ENCODE data around the gene TRAF1. TPM values are rescaled to one million over a fixed set of nuclear protein-coding genes. Genes with fewer than 3 reads are reported as not detected.

Gene TRAF1
- total and polyA plus RNA-seq, 2 donors (not counting 1 experiment from before 2014, with no cell fraction given): 0.58 to 3.8 TPM

DNA sequence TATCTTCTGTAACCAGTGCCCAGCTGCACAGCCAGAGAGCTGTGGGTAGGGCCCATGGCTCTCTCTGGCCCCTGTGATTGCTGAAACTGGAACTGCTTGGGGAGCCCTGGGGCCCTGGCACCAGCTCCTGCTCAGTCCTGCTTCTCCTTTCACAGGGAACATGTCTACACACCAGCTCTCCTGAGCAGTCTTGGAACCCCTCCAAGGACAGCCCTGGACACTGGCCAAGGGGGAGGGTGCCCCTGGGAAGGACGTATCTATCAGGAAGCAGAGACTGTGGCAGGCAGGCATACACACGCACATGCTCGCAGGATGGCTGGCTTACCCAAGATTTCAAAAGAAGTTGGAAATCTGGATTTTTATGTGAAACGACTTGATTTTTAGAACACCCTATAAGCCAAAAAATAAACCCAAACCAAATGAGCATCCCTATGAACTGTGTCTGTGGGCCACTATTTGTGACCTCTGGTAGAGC, 8.8 kb upstream of the TRAF1 start:
- no peaks in the 10 kb centered on the region for H4K20me1 ChIP-seq (ENCODE audit: control insufficient read depth, extremely low read depth, insufficient read depth, low read length)
- no peaks in the 10 kb centered on the region for H3K79me2 ChIP-seq (ENCODE audit: control insufficient read depth, insufficient read depth, low read length)
- H3K36me3 ChIP-seq (ENCODE audit: control insufficient read depth, insufficient read depth, low read length): no peaks in the 10 kb centered on the region
- peaks cover 34% of the 10 kb centered on the region for H3K4me1 ChIP-seq (ENCODE audit: control insufficient read depth, extremely low read depth, insufficient read depth, low read length)
- H3K27me3 ChIP-seq (ENCODE audit: control insufficient read depth, insufficient read depth, low read length): no peaks in the 10 kb centered on the region
- no peaks in the 10 kb centered on the region for H3K9me3 ChIP-seq (ENCODE audit: control insufficient read depth, insufficient read depth, low read depth, low read length)
- H3K27ac ChIP-seq (ENCODE audit: insufficient read depth, low read length): peak overlapping the region; percentile 77
- H3K4me2 ChIP-seq (ENCODE audit: extremely low read depth, insufficient read depth, low read length): peak overlapping the region; percentile 96
- DNase-seq (ENCODE audit: low read depth in 2 of 2): peak; percentile 86 to 95
- TF ChIP-seq EZH2 (IDR thresholded peaks at IDR 0.05; ENCODE audit: low read length, missing control alignments): no peak
- TF ChIP-seq, protein P1, sequence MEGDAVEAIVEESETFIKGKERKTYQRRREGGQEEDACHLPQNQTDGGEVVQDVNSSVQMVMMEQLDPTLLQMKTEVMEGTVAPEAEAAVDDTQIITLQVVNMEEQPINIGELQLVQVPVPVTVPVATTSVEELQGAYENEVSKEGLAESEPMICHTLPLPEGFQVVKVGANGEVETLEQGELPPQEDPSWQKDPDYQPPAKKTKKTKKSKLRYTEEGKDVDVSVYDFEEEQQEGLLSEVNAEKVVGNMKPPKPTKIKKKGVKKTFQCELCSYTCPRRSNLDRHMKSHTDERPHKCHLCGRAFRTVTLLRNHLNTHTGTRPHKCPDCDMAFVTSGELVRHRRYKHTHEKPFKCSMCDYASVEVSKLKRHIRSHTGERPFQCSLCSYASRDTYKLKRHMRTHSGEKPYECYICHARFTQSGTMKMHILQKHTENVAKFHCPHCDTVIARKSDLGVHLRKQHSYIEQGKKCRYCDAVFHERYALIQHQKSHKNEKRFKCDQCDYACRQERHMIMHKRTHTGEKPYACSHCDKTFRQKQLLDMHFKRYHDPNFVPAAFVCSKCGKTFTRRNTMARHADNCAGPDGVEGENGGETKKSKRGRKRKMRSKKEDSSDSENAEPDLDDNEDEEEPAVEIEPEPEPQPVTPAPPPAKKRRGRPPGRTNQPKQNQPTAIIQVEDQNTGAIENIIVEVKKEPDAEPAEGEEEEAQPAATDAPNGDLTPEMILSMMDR (conservative IDR thresholded peaks at IDR 0.05 in 1 of 2, IDR thresholded peaks at IDR 0.05 in 1 of 2; ENCODE audit: low read depth in 1 of 2, low read length in 2 of 2): no peak
- H3K4me3 ChIP-seq (replicated peaks in 1 of 4; ENCODE audit: control extremely low read depth in 1 of 4, insufficient read depth in 1 of 4, low read depth in 3 of 4, low read length in 4 of 4): no peak overlapping the region
- peak overlapping the region; percentile 14 for H3K9ac ChIP-seq (ENCODE audit: insufficient read depth, low read length)
- H2AFZ ChIP-seq (ENCODE audit: low read length): peak overlapping the region; percentile 22

DNA sequence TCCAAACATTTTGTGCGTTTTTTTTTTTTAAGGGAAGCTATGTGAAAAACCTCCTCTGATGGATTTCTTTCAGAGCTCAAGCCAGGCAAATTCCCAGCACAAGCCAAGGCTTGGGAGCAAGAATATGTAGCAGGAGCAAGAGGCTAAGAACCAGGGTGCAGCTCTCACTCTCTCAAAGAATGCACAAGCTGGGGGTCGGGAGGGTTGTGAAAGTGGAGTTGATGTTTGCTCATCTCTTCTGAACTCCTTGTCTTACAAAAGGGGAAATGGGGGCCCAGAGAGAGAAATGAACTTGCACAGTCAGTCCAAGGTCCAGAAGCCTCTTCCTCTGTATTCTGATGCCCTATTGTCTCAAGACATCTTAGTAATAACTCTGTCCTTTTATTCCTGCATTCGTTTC, 7.7 kb upstream of the TRAF1 start:
- H3K27me3 ChIP-seq (ENCODE audit: control insufficient read depth, insufficient read depth, low read length): no peaks in the 10 kb centered on the region
- H3K9me3 ChIP-seq (ENCODE audit: control insufficient read depth, insufficient read depth, low read depth, low read length): no peaks in the 10 kb centered on the region
- no peaks in the 10 kb centered on the region for H3K36me3 ChIP-seq (ENCODE audit: control insufficient read depth, insufficient read depth, low read length)
- H3K4me2 ChIP-seq (ENCODE audit: extremely low read depth, insufficient read depth, low read length): no peak overlapping the region
- H3K79me2 ChIP-seq (ENCODE audit: control insufficient read depth, insufficient read depth, low read length): no peaks in the 10 kb centered on the region
- H3K27ac ChIP-seq (ENCODE audit: insufficient read depth, low read length): no peak overlapping the region
- no peak for DNase-seq (ENCODE audit: low read depth in 2 of 2)
- H4K20me1 ChIP-seq (ENCODE audit: control insufficient read depth, extremely low read depth, insufficient read depth, low read length): no peaks in the 10 kb centered on the region
- no peak for TF ChIP-seq EZH2 (IDR thresholded peaks at IDR 0.05; ENCODE audit: low read length, missing control alignments)
- TF ChIP-seq, protein P1 (conservative IDR thresholded peaks at IDR 0.05 in 1 of 2, IDR thresholded peaks at IDR 0.05 in 1 of 2; ENCODE audit: low read depth in 1 of 2, low read length in 2 of 2): no peak
- no peak overlapping the region for H3K9ac ChIP-seq (ENCODE audit: insufficient read depth, low read length)
- peaks cover 35% of the 10 kb centered on the region for H3K4me1 ChIP-seq (ENCODE audit: control insufficient read depth, extremely low read depth, insufficient read depth, low read length)
- no peak overlapping the region for H2AFZ ChIP-seq (ENCODE audit: low read length)
- H3K4me3 ChIP-seq (replicated peaks in 1 of 4; ENCODE audit: control extremely low read depth in 1 of 4, insufficient read depth in 1 of 4, low read depth in 3 of 4, low read length in 4 of 4): no peak overlapping the region

DNA sequence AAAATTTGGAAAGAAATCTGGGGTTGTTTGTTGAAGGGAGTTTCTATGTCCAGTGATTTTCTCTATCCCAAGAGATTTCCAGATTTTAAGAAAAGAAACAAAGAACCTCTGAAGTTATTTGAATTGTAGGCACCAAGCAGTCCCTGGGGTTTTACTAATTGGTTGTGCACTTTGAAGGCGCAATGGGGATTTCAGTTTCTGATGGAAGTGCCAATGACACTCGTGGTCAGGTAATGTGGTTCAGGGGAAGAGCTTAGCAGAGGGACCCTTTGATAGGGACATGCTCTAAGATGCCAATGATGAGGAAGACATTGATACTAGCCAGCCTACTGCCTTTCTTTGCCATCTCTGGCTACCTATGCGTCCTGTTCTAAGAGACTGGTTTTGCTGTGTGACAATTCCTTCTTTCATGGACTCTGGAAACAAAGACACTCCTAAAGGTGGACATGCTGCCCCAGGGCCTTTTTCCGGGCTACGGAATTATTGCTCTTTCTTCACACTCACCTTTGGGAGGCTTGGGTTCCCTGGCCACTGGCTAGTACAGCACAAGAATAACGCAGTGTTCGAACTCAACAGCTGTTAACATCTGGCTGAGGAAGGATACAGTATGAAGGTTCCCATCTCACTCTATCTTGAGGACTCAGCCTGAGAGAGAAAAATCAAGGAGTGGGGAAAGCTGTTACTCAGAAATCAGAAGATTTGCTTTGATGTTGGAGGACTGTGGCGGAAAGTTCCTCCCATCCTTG, 6.9 kb upstream of the TRAF1 start:
- H3K4me1 ChIP-seq (ENCODE audit: control insufficient read depth, extremely low read depth, insufficient read depth, low read length): peaks cover 37% of the 10 kb centered on the region
- no peaks in the 10 kb centered on the region for H3K27me3 ChIP-seq (ENCODE audit: control insufficient read depth, insufficient read depth, low read length)
- H3K4me3 ChIP-seq (replicated peaks in 1 of 4; ENCODE audit: control extremely low read depth in 1 of 4, insufficient read depth in 1 of 4, low read depth in 3 of 4, low read length in 4 of 4): no peak overlapping the region
- no peak overlapping the region for H3K4me2 ChIP-seq (ENCODE audit: extremely low read depth, insufficient read depth, low read length)
- no peak overlapping the region for H2AFZ ChIP-seq (ENCODE audit: low read length)
- TF ChIP-seq EZH2 (IDR thresholded peaks at IDR 0.05; ENCODE audit: low read length, missing control alignments): no peak
- TF ChIP-seq, protein P1 (conservative IDR thresholded peaks at IDR 0.05 in 1 of 2, IDR thresholded peaks at IDR 0.05 in 1 of 2; ENCODE audit: low read depth in 1 of 2, low read length in 2 of 2): no peak
- no peaks in the 10 kb centered on the region for H4K20me1 ChIP-seq (ENCODE audit: control insufficient read depth, extremely low read depth, insufficient read depth, low read length)
- no peaks in the 10 kb centered on the region for H3K36me3 ChIP-seq (ENCODE audit: control insufficient read depth, insufficient read depth, low read length)
- DNase-seq (ENCODE audit: low read depth in 2 of 2): no peak
- no peaks in the 10 kb centered on the region for H3K79me2 ChIP-seq (ENCODE audit: control insufficient read depth, insufficient read depth, low read length)
- H3K27ac ChIP-seq (ENCODE audit: insufficient read depth, low read length): no peak overlapping the region
- H3K9ac ChIP-seq (ENCODE audit: insufficient read depth, low read length): no peak overlapping the region
- H3K9me3 ChIP-seq (ENCODE audit: control insufficient read depth, insufficient read depth, low read depth, low read length): no peaks in the 10 kb centered on the region
